A204.1 (cell line): ENCODE measurements around the gene RCAN2.

ENCODE experiments used
- FAIRE-seq: peaks from 2 replicates; lab custom pipeline; 2012; peaks lifted over from hg19 to GRCh38; lab: Jason Lieb, UNC

The RCAN2 gene

DNA sequence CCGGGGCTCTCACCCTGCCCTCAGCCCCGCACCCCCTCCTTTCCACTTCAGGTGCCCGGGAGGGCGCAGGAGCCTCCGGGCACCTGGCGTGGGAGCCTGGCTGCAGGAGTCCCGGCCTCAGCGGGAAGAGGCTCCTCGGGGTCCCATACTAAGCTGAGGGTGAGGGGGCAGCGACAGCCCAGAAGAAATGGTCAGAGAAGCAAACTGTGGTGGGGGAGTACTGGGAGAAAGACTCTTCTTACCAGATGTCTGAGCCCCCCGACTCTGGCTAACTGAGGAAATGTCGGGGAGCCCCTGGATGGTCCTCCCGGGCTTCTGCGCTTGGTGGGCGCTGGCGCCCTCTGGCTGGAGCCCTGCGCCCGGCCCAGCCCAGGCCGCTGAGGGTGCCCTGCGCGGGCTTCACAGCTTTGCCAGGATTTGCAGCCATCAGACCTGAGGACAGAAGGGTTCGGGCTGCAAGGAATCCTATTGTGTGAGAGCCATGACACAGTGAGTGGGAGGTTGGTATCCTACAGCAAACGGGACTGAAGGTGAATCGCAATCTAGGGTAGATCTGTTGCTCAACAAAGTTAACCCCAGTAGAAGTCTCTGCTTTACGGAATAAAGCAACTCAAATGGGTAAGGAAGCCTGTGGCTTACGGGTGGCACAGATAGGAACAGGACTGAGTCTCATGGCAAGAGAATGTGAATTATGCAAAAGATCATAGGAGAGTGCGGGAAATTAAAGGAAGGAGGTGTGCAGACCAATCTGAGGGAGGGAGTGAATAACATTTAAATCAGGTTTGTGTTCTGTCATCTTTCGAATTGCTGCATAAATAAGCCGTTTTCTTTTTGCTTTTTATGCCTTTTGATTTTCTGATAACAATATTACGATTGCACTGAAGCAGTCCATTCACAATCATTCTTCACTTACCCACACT is 639 bp upstream of the RCAN2 start:
- no peak for FAIRE-seq

DNA sequence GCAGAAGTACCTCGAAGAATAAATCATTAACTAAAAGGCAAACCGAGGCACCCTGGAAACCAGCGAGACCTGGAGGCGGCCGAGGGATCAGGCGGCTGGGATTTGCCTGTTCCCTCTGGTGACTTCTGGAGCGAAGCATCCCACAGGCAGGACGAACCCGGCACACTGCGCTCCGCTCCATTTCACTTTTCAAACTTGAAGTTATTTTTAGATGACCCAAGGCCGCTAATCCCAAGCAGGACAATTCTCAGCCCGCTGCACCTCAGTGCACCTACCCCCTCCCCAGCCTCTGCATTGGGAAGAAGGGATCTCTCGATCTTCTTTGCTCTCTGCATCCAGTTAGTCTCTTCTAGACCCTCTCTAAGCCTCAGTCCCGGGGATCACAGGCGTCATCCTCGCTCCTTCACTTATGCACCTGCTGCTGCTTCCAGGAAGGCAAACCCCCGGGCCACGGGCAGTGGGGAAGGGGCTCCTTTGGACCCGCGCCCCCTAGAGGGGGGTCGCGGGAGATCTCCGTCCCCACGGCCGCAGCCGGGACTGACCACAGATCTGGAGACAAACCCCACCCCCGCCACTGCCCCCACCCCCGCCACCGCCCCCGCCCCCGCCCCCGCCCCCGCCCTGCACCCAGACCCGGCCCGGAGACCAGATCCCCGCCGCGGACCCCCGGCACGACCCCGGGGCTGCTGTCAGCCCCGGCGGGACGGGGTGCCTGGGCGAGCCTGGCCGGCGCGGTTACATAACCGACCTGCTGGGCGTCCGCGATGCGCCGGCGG is 636 bp downstream of the RCAN2 start:
- no peak for FAIRE-seq

DNA sequence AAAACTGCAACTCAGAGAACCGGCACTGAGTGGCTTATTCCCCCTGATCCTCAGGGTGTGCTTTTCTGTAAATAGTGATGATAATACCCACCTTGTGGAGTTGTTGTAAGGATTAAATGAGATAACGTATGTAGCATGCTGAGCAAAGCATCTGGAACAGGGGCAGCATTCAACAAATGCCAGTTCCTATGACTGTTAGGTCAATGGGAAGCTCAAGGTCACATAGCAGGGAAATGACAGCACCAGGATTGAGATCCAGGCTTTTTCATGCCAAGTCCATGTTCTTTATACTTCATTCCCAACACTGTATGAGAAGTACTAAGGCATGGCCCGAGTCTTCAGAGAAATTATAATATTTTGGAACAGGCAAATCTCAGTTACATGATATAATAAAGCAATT is 5.1 kb downstream of the RCAN2 start:
- no peak for FAIRE-seq

DNA sequence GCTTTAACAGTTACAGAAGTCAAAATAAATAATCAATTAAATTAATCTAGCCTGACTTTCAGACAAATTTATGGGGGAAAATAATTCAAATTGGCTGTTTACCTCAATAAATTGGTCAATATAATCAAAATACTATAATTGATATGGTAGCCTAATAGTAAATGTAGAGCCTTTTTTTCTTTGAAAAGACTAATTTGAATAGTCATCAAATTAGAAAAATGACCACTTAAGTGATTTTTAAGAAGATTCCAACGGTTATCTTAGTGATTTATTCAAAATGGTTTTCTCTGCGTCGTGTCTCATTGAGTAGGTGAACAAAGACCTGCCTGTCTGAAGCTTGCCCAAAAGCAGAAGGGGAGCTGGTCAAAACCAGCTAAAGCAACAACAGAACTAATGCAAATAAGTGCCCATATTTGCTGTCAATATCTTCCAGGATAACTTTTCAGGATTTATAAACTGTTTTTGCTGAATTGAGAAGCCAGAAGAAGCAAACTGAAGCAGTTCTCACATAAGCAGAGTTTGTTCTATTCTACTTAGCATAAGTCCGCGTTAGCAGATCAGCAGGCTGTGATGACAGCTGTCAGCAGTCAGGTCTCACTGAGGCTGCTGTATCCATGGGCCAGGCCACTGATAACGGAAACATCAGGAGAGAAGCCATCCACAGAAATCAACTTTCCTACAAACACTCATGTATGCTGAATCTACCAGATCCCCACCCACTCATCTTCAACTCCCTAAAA is 7.0 kb downstream of the RCAN2 start:
- FAIRE-seq, result no peak

DNA sequence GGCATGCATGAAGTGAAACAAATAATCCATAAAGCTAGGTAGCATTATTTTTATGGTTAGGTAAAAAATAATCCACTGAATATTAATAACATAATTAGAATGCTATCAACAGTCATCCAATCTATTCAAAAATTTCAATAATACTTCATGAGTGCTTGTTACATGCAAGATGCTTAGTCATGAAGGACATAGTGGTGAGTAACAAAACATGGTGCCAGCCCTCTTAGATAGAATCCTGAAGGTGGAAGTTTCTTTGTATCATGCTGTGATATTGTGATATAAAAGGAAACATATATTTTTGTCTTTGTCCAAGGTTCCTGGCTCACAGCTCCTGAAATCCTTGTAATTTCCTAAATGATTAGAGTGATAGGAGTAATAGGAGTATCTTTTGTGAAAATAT is 14.9 kb downstream of the RCAN2 start:
- FAIRE-seq, result no peak

DNA sequence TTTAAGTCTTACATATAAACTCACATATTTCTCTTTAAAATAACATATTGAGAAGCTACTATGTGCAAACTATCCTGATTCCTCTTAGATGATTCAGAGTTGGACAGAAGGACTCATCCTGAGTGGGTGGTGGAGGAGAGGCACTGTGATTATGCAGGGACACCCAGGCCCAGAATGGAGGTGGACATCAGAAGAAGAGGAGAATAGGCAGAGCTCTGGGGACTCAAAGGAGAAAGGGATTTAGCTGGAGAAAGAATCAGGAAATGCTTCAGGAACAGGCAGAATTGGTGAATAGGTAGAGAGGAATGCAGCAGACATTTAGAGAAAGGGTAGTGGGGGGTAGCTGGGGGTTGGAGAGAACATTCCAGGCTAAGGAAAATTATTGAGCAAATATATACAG is 17.4 kb downstream of the RCAN2 start:
- FAIRE-seq, result no peak

DNA sequence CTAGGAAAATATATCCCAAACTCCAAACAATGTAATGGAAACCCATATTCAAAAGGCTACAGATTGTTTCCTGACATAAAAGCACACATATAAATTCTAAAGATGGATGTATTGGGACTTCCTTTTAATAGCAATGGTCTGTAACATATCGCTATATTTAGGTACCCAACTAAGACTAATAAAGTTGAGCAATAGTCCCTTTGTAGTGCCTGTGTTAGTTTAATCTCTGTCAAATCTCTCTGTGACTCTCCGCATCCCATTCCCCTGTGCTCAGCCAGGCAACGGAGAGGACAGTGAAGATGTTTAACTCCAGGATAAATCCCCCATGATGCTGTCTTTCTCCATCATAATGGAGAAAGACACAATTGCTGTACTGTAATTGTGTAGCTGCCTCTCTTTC is 19.0 kb downstream of the RCAN2 start:
- no peak for FAIRE-seq

DNA sequence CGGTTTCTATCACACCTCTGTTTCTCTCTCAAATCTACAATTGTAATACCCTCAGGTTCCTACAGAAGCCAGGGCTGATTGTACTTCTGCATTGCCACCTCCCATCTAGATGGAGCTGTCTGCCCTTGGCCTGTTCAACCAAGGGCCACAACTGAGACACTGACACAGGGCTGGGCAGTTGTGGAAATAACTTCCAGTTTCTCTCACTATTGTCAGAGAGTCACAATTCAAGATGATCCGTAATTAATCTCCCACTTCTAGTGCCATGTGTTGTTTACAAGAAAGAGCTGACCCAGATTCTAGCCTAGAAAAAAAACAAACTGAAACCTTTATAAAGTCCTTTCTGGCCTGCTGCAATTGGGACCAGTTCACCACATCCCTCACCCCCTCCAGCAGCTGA is 22.2 kb downstream of the RCAN2 start:
- no peak for FAIRE-seq

DNA sequence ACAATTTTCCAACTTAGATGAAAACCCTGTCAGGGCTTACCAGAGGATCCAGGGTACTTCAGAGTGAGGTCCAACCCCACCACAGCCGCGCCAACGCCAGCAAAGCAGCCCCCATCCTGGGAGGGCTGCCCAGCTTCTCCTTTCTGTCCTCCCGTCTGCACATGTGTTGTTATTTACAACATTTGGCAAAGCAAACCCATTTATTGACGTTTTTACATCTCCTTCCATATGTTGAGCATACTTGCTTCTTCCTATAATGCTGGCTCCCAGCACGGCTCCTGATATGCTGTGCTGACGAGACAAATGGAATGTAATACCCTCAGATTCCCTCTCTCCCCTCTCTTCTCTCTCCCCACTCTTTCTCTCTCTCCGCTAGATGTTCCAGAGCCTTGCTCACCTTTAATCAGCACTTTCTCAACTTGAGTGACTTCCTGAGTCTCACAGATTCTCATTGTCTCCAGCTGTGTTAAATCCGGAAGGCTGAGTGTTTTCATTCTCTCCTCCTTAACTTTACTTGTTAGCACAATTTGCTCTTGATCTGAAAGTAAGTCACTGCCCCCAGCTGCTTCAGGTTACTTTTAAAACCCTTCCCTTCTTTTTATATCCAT is 22.7 kb downstream of the RCAN2 start:
- no peak for FAIRE-seq

DNA sequence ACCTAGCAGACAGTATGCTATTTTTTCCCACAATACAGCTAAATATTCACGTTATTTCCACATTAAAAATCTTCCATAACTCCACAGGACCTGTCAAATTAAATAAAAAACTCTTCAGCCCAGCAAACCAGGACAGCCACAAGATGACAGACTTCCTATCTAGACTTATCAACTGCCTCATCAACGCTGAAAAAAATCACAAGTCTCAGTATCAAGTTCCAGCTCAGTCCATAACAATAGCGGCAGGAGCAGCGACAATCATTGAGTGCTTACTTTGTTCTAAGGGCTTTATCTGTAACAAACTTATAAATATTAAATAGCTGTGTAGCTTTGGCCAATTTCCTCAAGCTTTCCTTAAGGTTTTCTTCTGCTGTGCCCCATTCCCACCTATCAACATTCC is 24.7 kb downstream of the RCAN2 start:
- no peak for FAIRE-seq

DNA sequence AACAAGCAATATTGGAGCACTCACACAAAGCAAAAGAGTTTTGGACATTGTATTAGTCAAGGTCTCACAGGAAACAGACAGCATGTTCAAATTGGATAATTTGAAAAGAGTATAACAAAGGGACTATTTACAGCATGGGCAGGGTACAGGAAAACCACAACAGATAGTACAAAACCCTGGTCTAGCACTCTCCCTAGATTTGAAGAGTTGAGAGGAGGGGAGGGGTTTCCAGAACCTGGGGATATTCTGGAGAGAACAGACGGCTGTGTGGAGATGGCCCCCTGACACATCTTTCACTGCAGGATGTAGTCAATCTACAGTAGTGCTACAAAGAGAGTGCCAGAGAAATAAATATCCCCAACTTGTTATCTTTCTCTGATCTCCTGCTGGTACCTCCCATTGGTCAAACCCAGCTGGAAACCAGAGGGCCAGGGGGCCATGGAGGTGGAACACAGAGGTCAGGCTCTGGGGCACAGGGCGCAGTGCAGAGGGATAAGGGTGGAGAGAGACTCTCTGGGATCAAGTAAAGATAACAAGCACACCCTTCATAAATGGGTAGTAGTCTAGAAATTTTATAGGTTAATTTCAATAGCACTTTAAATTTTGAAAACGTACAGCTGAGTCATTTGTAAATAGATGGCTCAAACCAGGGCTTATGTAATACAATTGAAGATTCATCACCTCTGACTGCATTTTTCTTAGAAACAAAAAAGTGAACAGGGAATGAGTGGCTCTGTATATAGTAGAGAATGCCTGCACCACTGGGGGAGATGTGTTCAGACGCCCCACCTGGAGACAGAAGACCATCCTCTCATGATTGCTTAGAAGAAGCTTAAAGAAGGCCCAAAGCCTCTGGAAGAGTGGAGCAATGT is 25.7 kb downstream of the RCAN2 start:
- FAIRE-seq, result no peak

DNA sequence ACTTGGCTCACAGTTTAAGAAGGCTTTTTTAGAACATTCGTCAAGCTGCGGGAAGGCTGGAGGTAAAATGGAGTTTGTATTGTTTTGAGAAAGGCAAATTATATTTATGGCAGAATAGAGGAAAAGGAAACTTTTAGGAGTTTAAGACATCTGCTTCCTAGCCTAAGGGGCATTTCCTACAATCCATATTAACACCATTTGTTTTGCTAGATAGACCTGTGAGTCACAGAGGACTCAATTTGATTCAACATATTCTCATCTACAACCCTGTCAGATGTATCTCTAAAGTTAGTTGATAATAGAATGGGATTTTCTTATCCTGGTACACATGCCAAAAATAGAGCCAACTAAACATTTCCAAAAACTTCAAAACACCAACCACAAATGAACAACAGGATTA is 35.0 kb downstream of the RCAN2 start:
- no peak for FAIRE-seq

DNA sequence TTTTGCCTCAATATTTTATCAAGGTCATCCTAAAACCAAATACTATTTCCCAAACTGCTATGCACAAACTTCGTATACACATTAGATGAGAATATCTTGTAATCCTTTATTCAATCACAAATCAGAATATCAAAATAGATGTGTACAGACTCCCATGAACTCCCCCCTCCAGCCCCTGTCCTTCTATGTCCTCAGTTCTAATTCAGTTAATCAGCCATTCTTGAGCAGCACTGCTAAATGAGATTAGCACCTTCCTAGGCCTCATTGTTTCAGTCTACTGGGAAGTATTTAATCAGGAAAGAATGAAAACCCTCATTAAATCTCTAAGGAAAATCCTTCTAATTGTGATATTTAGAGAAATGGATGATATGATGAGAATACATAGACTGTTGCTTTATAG is 36.6 kb downstream of the RCAN2 start:
- no peak for FAIRE-seq

DNA sequence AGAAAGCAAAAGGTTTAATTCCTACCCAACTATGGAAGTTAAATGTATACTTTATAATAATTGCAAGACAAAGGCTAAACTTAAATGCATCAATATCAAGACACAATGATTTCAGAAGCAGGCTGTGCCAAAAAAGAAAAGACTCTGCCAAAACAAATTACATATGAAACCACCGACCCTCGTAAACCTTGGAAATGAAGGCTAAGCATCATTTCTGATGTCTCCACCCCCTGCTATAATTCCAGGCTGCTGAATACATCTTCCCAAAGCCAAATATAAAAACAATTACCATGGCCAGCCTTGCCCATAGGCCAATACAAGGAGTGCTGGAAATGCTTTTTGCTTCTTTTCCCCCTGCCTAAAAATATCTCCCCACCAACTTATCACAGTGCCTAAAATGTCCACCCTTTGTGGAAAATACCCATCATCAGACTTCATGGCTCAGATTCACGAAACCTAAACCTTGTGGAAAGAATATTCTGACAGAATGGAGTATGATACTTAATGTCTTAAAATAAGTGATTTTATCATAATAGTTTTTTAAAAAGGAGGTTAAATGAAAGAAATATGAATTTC is 37.4 kb downstream of the RCAN2 start:
- FAIRE-seq, result no peak

DNA sequence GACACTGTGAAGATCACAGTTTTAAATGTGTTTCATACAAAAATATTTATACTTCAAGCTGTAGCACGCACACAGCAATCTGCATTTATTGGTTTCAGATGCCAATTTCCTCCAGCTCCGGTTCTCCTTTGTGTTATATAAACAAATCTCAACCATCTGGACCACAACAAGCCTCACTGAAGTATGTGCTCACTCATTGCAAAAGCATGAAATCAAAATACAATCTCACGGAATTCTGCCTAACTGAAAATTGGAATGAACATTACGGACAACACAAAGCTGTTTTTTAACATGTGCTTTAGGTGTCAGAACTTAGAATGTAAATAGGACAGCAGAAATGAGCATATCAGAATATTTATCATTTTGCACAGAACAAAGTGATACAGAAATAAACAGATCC is 38.0 kb downstream of the RCAN2 start:
- no peak for FAIRE-seq

DNA sequence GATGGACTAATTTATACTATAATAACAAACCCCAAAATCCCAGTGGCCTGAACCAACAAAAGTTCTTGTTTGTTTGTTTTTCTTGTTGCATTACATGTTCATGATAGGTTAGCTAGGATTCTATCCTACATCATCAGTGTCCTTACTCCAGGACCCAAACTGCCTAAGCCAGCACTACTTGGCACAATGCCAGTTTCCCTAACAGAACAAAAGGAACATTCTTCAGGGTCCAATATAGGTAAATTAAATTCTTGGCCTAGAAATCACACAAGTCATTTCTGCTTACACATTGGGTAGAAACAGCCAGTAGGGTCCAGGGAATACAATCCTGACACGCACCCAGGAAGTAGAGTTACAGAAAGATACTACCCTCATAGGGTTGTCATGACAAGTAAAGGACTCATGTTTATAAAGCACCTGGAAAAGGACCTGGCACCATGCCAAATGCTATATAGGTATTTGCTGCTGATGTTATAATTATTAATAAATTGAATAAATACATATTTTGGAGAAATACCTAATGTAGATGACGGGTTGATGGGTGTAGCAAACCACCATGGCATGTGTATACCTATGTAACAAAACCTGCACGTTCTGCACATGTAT is 38.8 kb downstream of the RCAN2 start:
- FAIRE-seq, result no peak

DNA sequence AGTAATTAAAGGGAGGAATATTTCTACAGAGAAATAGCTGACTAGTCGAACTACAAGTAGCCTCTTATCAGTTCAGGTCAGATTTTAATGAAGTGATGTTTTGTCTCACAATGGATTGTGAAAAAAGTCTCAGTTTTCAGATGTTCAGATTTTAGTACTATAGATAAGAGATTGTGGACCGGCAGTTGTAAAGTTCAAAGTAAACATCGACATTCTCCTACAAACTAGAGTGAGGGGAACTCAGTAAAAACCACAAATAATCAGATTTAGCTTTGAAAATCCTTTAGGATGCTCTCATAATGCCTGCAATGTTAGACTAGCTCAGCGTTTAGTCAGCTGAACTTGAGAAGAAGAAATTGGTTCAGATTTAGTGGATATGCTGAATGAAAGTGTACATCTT is 39.9 kb downstream of the RCAN2 start:
- no peak for FAIRE-seq

DNA sequence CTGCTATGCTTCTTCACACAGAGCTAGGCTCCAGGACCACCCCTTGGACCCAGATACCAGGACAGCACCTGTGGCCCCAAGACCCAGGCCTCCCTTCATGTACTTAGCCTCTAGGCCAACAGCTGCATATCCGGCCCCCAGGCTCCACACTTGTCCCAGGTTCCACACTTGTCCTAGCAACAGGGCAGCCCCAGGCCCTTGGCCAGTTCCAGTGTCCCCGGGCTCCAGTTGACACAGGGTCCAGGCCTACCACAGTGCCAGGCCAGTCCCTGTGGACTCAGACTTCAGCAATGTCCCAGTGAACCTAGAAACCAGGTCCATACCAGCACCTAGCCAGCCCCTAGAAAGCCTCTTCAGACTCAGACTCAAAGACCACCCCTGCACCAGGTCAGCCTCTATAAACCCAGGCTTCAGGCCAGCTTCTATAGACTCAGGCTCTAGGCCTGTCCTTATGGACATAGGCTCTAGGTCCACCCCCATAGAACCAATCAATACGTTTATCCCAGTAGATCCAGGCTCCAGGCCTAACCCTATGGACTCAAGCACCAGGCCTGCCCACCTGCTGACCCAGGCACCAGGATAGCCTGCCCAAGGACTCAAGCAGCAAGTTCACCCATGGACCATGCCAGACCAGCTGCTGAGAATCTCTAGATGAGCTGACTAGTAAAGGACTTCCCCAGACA is 46.3 kb downstream of the RCAN2 start:
- no peak for FAIRE-seq

DNA sequence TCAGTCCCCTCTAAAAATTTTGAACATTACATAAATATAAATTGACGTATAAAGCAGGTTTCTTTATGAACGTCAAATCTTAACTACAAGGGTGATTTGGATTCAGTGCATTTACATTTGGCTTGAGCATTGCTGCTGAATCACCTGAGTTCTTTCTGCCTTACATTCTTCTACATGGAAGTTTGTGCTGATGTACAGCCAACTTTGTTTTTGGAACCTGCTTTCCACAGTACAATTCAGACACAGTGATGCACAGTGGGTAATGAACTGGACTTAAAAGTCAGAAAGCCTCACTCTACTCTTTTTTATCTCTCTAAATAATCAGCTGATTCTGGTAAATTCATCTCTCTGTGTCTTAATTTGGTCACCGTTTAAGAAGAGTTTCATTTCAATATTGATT is 47.6 kb downstream of the RCAN2 start:
- no peak for FAIRE-seq

DNA sequence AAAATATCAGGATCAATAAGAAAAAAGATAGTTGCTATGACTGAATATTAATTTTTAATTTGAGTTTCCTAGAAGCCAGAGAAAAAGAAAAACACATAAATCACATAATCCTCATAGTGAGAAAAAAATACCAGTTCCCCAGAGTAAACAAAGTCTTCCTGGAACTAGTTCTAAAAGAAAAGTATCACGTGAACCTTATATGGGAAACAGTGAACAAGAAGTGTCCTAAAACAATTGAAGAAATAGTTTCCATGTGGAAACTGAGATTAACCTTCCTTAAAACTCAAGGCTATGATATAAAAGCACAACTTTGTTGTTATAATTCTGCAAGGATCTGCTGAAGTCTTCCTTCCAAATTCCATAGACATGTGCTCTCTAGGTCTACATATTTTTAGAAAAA is 50.6 kb downstream of the RCAN2 start:
- no peak for FAIRE-seq
